Measurements from ENCODE around the gene SLC9A8. TPM values are rescaled to one million over a fixed set of nuclear protein-coding genes. Genes with fewer than 3 reads are reported as not detected.

SLC9A8 gene
- total and polyA plus RNA-seq, 2 of the 4 experiments (the other 2 are of a cell fraction), result 4.1 to 5.0 TPM

- Histone ChIP-seq H3K4me1 (ENCODE audit: control insufficient read depth, insufficient read depth, low read length) (peaks cover 12% of the 10 kb centered on the region), H4K91ac (ENCODE audit: insufficient read depth, low read depth, low read length) (no peak overlapping the region), H3K4ac (ENCODE audit: low read depth, low read length) (0 out of 2 replicates have a peak overlapping the region, but pooled peaks have one; percentile 4), H2AK5ac (ENCODE audit: low read depth, low read length) (no peak overlapping the region), H3K56ac (ENCODE audit: extremely low read depth, insufficient read depth, low read length) (no peak overlapping the region), H4K8ac (ENCODE audit: low read depth in 2 of 2, low read length in 2 of 2) (no peak overlapping the region), H3K9me1 (ENCODE audit: insufficient read depth, low read length) (peaks cover 10% of the 10 kb centered on the region), H4K5ac (ENCODE audit: low read depth, low read length) (no peak overlapping the region), H3K4me2 (ENCODE audit: low read depth, low read length) (no peak overlapping the region), H2AK9ac (replicated peaks; ENCODE audit: low read depth, low read length, poor library complexity) (peak overlapping the region; percentile 76), H3K23ac (ENCODE audit: low read depth, low read length) (no peak overlapping the region), H3K27me3 (ENCODE audit: control insufficient read depth, insufficient read depth, low read length) (no peaks in the 10 kb centered on the region), H2BK5ac (ENCODE audit: low read depth, low read length, poor library complexity, severe bottlenecking) (no peak overlapping the region), H2BK20ac (ENCODE audit: low read depth, low read length) (no peak overlapping the region), H2BK15ac (ENCODE audit: low read depth, low read length) (no peak overlapping the region), H3K9me3 (ENCODE audit: control insufficient read depth, insufficient read depth, low read length) (no peaks in the 10 kb centered on the region), H3K18ac (ENCODE audit: low read depth, low read length) (peak overlapping the region; percentile 10; the same call in 1 of the 2 replicates), H3K9ac (ENCODE audit: low read depth, low read length) (no peak overlapping the region), H2BK120ac (ENCODE audit: low read depth, low read length) (no peak overlapping the region), H3K36me3 (ENCODE audit: control insufficient read depth, insufficient read depth, low read length) (no peaks in the 10 kb centered on the region), H3K79me1 (ENCODE audit: low read depth in 1 of 2, low read length in 2 of 2) (no peaks in the 10 kb centered on the region), H3K4me3 (ENCODE audit: insufficient read depth, low read depth, low read length) (no peak overlapping the region), H4K20me1 (ENCODE audit: insufficient read depth, low read length) (no peaks in the 10 kb centered on the region), H3K14ac (replicated peaks; ENCODE audit: low read depth, low read length) (no peak overlapping the region), H2AFZ (replicated peaks; ENCODE audit: low read length, poor library complexity) (peak overlapping the region; percentile 73), H3K27ac (ENCODE audit: insufficient read depth, low read length) (no peak overlapping the region)
- no peak for TF ChIP-seq FOS (IDR thresholded peaks at IDR 0.05; ENCODE audit: low read depth, low read length)
- no peak for TF ChIP-seq CHD1 (IDR thresholded peaks at IDR 0.05; ENCODE audit: low read depth, low read length)
- TF ChIP-seq CEBPB (IDR thresholded peaks at IDR 0.05; ENCODE audit: low read depth, low read length), result peak; percentile 50; the same call in 1 of the 2 replicates
- TF ChIP-seq CTCF (conservative IDR thresholded peaks at IDR 0.05; ENCODE audit: low read depth, low read length), result no peak
- no peak for TF ChIP-seq MAZ (IDR thresholded peaks at IDR 0.05; ENCODE audit: borderline replicate concordance, low read depth, low read length)
- TF ChIP-seq MXI1 (IDR thresholded peaks at IDR 0.05; ENCODE audit: borderline replicate concordance, low read depth, low read length), result no peak
- TF ChIP-seq RAD21 (IDR thresholded peaks at IDR 0.05; ENCODE audit: low read length), result no peak
- WGBS, 2 experiments (ENCODE audit: extremely low coverage in 2 of 2, insufficient read length in 1 of 2), result 80% methylated on average over 1 of the region's 5 CpGs; no CpG with 5 or more reads in 1 of the 2 experiments
- in situ Hi-C loops (cut with MboI; ENCODE audit: low sequenced_read_pairs) (no loop called here), dilution Hi-C loops (cut with HindIII; ENCODE audit: low sequenced_read_pairs, unreplicated experiment) (no loop called here), intact Hi-C loops (cut with micrococcal nuclease) (no loop called here)
- POLR2A ChIA-PET (ENCODE audit: unreplicated experiment), result no interaction called here
- ATAC-seq (ENCODE audit: low read depth), result peak; percentile 60
- CTCF ChIA-PET, result no interaction called here
- BruUV-seq (replicated peaks), result no TSS peak
- DNase-seq, result peak; percentile 72
Observed at GRCh38 chr20:49775229-49775693, 37.4 kb upstream of the SLC9A8 start.
